Measurements from ENCODE around the gene ATRAID.

GRCh38 chr2:27250652-27251379 lies 39.0 kb downstream of the ATRAID start:
- TF ChIP-seq CTCF (conservative IDR thresholded peaks at IDR 0.05 in 1 of 2, IDR thresholded peaks at IDR 0.05 in 1 of 2; ENCODE audit: low read depth in 1 of 2, low read length in 2 of 2) (no peak), EZH2 (IDR thresholded peaks at IDR 0.05; ENCODE audit: low read length, missing control alignments) (no peak)

Measured in fibroblast of lung (primary cell).